ENCODE results near the gene WIPF1. TPM values are rescaled to one million over a fixed set of nuclear protein-coding genes. Genes with fewer than 3 reads are reported as not detected.

WIPF1 gene
- total RNA-seq, 4 donors from 2014 or later = 3.1 to 8.4 (median 4.9) TPM

- H3K36me3 ChIP-seq = no peaks in the 10 kb centered on the region
- H3K27ac ChIP-seq = no peak overlapping the region
- no peaks in the 10 kb centered on the region for H3K4me1 ChIP-seq
- DNase-seq (no peak), ATAC-seq (no peak)
- in situ Hi-C loops (cut with MboI; ENCODE audit: low sequenced_read_pairs in 4 of 4) (loop anchor here in 2 of 4 donors (10.0 kb wide), 1 partner anchor 63 kb away; no protein-coding TSS in a partner anchor), intact Hi-C loops (cut with DNase I; ENCODE audit: low total_unique reads) (no loop called here)
- TF ChIP-seq CTCF (IDR thresholded peaks at IDR 0.05 in 4 of 5, conservative IDR thresholded peaks at IDR 0.05 in 1 of 5) (no peak), POLR2A (IDR thresholded peaks at IDR 0.05) (no peak)
- no peaks in the 10 kb centered on the region for H3K9me3 ChIP-seq
- H3K27me3 ChIP-seq = no peaks in the 10 kb centered on the region
- H3K4me3 ChIP-seq = no peak overlapping the region
Measured at GRCh38 chr2:174527959-174528358, 69.6 kb downstream of the WIPF1 start.

- TF ChIP-seq POLR2A (IDR thresholded peaks at IDR 0.05) (no peak), CTCF (IDR thresholded peaks at IDR 0.05 in 4 of 5, conservative IDR thresholded peaks at IDR 0.05 in 1 of 5) (no peak)
- Histone ChIP-seq H3K27ac (no peak overlapping the region), H3K36me3 (no peaks in the 10 kb centered on the region), H3K27me3 (no peaks in the 10 kb centered on the region), H3K9me3 (no peaks in the 10 kb centered on the region), H3K4me3 (no peak overlapping the region), H3K4me1 (no peaks in the 10 kb centered on the region)
- intact Hi-C loops (cut with DNase I; ENCODE audit: low total_unique reads) = no loop called here
- ATAC-seq (no peak), DNase-seq (no peak)
- in situ Hi-C loops (cut with MboI; ENCODE audit: low sequenced_read_pairs in 4 of 4) = loop anchor here in 2 of 4 donors (10.0 kb wide), 1 partner anchor 62 kb away; no protein-coding TSS in a partner anchor
Measured at GRCh38 chr2:174527101-174527721, 70.4 kb downstream of the WIPF1 start.

DNA sequence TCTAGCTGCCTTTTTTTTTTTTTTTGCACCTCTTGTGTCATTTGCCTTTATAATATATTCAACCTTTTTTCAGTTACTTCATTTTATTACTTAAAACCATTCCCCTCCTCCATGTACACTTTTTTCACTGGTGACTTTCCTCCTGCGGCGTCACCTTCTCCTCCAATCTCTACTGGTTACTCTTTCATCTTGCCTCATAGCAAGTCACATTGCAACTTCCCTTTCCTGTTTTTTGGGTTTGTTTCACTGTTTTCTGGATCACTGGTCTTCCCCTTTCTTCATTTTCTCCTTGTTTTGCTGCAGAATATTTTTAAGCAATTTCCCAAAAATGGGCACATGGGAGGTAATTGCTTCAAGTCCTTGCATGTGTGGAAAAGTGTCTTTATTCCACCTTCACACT is 73.1 kb downstream of the WIPF1 start:
- Histone ChIP-seq H3K4me3 (no peak overlapping the region), H3K36me3 (no peaks in the 10 kb centered on the region), H3K27me3 (no peaks in the 10 kb centered on the region), H3K27ac (no peak overlapping the region), H3K4me1 (no peaks in the 10 kb centered on the region), H3K9me3 (no peaks in the 10 kb centered on the region)
- no peak for TF ChIP-seq CTCF (IDR thresholded peaks at IDR 0.05 in 4 of 5, conservative IDR thresholded peaks at IDR 0.05 in 1 of 5)
- TF ChIP-seq POLR2A (IDR thresholded peaks at IDR 0.05) = no peak
- ATAC-seq = no peak
- in situ Hi-C loops (cut with MboI; ENCODE audit: low sequenced_read_pairs in 4 of 4) = loop anchor here in 2 of 4 donors (10.0 kb wide), 1 partner anchor 60 kb away; no protein-coding TSS in a partner anchor
- DNase-seq = no peak
- intact Hi-C loops (cut with DNase I; ENCODE audit: low total_unique reads) = no loop called here

DNA sequence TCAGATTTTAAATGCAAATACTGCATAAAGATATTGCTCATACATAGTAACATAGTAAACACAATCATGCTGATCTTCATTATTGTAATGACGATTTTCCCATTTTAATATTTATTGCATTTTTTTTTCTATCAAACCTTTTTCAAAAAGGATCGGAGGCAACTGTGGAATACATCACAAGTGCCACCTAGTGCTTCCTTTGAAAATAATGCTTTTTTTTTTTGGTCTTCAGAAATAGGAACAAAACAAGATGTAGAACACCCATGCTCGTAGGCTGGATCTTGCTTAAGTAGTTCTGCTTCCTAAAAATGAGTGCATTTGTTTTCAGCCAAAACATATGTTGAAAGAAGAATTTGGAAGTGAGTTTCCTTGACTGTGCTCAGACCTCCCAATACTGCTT is 75.1 kb downstream of the WIPF1 start:
- DNase-seq (no peak), ATAC-seq (no peak)
- no peaks in the 10 kb centered on the region for H3K4me1 ChIP-seq
- in situ Hi-C loops (cut with MboI; ENCODE audit: low sequenced_read_pairs in 4 of 4) (loop anchor here in 2 of 4 donors (10.0 kb wide), 1 partner anchor 58 kb away; no protein-coding TSS in a partner anchor), intact Hi-C loops (cut with DNase I; ENCODE audit: low total_unique reads) (loop anchor here (2.0 kb wide), 1 partner anchor 58 kb away; no protein-coding TSS in a partner anchor)
- H3K27ac ChIP-seq = no peak overlapping the region
- TF ChIP-seq POLR2A (IDR thresholded peaks at IDR 0.05) = no peak
- TF ChIP-seq CTCF (IDR thresholded peaks at IDR 0.05 in 4 of 5, conservative IDR thresholded peaks at IDR 0.05 in 1 of 5) = no peak
- no peak overlapping the region for H3K4me3 ChIP-seq
- no peaks in the 10 kb centered on the region for H3K27me3 ChIP-seq
- H3K36me3 ChIP-seq = no peaks in the 10 kb centered on the region
- H3K9me3 ChIP-seq = no peaks in the 10 kb centered on the region
